HepG2 (cell line): ENCODE data around the gene HOXA1.

Source experiments
- ARNTL ChIP-seq: sonication (generic); formaldehyde crosslinking; IDR thresholded peaks from 2 replicates; pipeline ENCODE4 v1.4.0; 2020; ENCODE audit warnings: mild to moderate bottlenecking, missing genetic modification reagents
- CTCF ChIP-seq: sonication (generic); formaldehyde crosslinking; IDR thresholded peaks from 2 replicates; pipeline ENCODE4 v1.5.0; 2020; ENCODE audit warnings: mild to moderate bottlenecking, missing genetic modification reagents, moderate library complexity
- NFRKB ChIP-seq: fragments of 450-650 bp; IDR thresholded peaks from 2 replicates; pipeline ENCODE4 v1.6.1; 2017
- POLR2A ChIP-seq, 2 experiments: IDR thresholded peaks; 2 replicates each; pipeline ENCODE4 v1.6.1; 2011; ENCODE audit warnings: low read depth in 2 of 2, low read length in 2 of 2, mild to moderate bottlenecking in 1 of 2, moderate library complexity in 1 of 2; ENCODE audit not compliant: insufficient read depth in 1 of 2
- TAF1 ChIP-seq: sonication (generic); formaldehyde crosslinking; IDR thresholded peaks from 2 replicates; pipeline ENCODE4 v1.4.0; 2020; ENCODE audit warnings: missing genetic modification reagents
- TF ChIP-seq, protein P1 (sequence below): sonication (generic); formaldehyde crosslinking; IDR thresholded peaks from 2 replicates; pipeline ENCODE4 v1.4.0; 2020; ENCODE audit warnings: missing genetic modification reagents, borderline replicate concordance
- TF ChIP-seq, protein P2 (sequence below): sonication (generic); formaldehyde crosslinking; IDR thresholded peaks from 2 replicates; pipeline ENCODE4 v1.8.1; 2023; ENCODE audit warnings: missing genetic modification reagents, mild to moderate bottlenecking, borderline replicate concordance

DNA sequence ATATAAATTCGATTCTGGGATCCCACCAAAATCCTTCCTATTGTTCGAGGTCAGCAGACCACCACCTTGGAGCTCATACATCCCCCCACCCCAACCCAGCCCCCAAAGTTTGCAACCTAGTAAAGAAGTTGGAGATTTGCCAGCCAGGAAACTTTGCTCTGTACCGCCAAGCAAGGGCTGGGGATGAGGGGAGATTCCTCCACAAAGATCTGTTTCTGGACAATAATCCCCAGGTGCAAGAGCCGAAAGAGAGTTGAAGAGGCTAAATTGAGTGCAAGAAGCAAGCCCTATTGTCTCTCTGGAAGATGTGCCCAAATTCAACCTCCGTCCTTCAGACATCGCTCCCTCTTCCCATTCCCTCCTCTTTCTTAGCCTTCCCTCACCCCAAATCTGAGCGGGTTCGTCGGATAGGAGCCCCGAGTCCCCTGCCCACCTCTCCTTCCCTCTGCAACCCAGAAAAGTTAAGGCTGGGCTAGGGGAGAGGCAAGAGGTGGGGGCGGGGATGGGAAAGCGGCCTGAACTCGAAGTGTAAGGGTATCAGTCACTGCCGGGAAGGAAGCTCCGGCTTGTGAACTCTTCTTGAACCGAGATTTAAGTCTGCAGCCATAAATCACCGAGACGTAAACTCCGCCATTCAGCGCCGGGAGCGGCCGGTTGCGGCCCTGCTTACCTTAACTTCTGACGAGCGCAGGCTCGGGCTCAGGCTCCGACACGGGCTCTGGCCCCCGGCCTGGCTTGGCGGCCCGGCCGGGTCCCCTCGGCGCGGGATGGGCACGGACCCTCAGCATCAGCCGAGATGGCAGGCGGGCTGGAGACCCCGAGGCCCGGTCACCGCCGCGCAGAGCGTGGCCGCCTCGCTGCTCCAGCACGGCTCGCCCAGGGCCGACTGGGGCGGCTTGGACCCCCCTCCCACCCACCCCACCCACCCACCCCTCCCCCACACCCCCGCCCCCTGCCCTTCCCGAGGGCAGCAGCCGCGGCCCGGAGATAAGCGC lies 17.5 kb upstream of the HOXA1 start:
- TF ChIP-seq NFRKB (no peak), ARNTL (CRISPR knock-in tag) (no peak), POLR2A (IDR thresholded peaks at IDR 0.05; ENCODE audit: insufficient read depth in 1 of 2, low read depth in 2 of 2, low read length in 2 of 2) (no peak), TAF1 (CRISPR knock-in tag) (no peak), CTCF (CRISPR knock-in tag) (no peak)
- TF ChIP-seq, protein P1, sequence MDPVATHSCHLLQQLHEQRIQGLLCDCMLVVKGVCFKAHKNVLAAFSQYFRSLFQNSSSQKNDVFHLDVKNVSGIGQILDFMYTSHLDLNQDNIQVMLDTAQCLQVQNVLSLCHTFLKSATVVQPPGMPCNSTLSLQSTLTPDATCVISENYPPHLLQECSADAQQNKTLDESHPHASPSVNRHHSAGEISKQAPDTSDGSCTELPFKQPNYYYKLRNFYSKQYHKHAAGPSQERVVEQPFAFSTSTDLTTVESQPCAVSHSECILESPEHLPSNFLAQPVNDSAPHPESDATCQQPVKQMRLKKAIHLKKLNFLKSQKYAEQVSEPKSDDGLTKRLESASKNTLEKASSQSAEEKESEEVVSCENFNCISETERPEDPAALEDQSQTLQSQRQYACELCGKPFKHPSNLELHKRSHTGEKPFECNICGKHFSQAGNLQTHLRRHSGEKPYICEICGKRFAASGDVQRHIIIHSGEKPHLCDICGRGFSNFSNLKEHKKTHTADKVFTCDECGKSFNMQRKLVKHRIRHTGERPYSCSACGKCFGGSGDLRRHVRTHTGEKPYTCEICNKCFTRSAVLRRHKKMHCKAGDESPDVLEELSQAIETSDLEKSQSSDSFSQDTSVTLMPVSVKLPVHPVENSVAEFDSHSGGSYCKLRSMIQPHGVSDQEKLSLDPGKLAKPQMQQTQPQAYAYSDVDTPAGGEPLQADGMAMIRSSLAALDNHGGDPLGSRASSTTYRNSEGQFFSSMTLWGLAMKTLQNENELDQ (CRISPR knock-in tag): no peak
- TF ChIP-seq, protein P2, sequence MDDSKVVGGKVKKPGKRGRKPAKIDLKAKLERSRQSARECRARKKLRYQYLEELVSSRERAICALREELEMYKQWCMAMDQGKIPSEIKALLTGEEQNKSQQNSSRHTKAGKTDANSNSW (CRISPR knock-in tag): no peak
